ENCODE measurements around the gene EPHA6. TPM values are rescaled to one million over a fixed set of nuclear protein-coding genes. Genes with fewer than 3 reads are reported as not detected.

EPHA6 gene
- total RNA-seq, 4 donors from 2014 or later = 2.1 to 7.0 (median 5.8) TPM

GRCh38 chr3:96863129-96863740 is 48.8 kb downstream of the EPHA6 start:
- 2 to 10% methylated on average over 1 of the region's 1 CpG for WGBS, 2 donors

GRCh38 chr3:96865605-96866004 is 51.2 kb downstream of the EPHA6 start:
- intact Hi-C loops (cut with DNase I) = no loop called here

More at GRCh38 chr3:96863129-96863740, 48.8 kb downstream of the EPHA6 start:
- intact Hi-C loops (cut with DNase I) = no loop called here
- TF ChIP-seq POLR2A (IDR thresholded peaks at IDR 0.05) = no peak
- peak; percentile 29 to 88 (median 67) for TF ChIP-seq CTCF (IDR thresholded peaks at IDR 0.05)
- peak; percentile 45 to 52 for DNase-seq
- H3K4me1 ChIP-seq = no peaks in the 10 kb centered on the region
- no peaks in the 10 kb centered on the region for H3K27me3 ChIP-seq
- no peak overlapping the region for H3K4me3 ChIP-seq (replicated peaks in 1 of 3)
- no peaks in the 10 kb centered on the region for H3K36me3 ChIP-seq
- no peak overlapping the region for H3K27ac ChIP-seq
- no peaks in the 10 kb centered on the region for H3K9me3 ChIP-seq

GRCh38 chr3:96869316-96869715 is 54.9 kb downstream of the EPHA6 start:
- TF ChIP-seq CTCF (IDR thresholded peaks at IDR 0.05) = no peak
- TF ChIP-seq POLR2A (IDR thresholded peaks at IDR 0.05) = no peak
- H3K27me3 ChIP-seq = no peaks in the 10 kb centered on the region
- DNase-seq = no peak
- H3K4me1 ChIP-seq = no peaks in the 10 kb centered on the region
- WGBS, 2 donors = 75 to 79% methylated on average over 2 of the region's 2 CpGs
- H3K4me3 ChIP-seq (replicated peaks in 1 of 3) = no peak overlapping the region
- no peaks in the 10 kb centered on the region for H3K36me3 ChIP-seq
- no peak overlapping the region for H3K27ac ChIP-seq
- no peaks in the 10 kb centered on the region for H3K9me3 ChIP-seq
- intact Hi-C loops (cut with DNase I) = no loop called here

More at GRCh38 chr3:96865605-96866004, 51.2 kb downstream of the EPHA6 start:
- no peaks in the 10 kb centered on the region for H3K9me3 ChIP-seq
- TF ChIP-seq CTCF (IDR thresholded peaks at IDR 0.05) (no peak), POLR2A (IDR thresholded peaks at IDR 0.05) (no peak)
- no peak overlapping the region for H3K4me3 ChIP-seq (replicated peaks in 1 of 3)
- WGBS, 2 donors = 70 to 76% methylated on average over 2 of the region's 2 CpGs
- no peaks in the 10 kb centered on the region for H3K27me3 ChIP-seq
- no peaks in the 10 kb centered on the region for H3K36me3 ChIP-seq
- DNase-seq = no peak
- no peak overlapping the region for H3K27ac ChIP-seq
- H3K4me1 ChIP-seq = no peaks in the 10 kb centered on the region

GRCh38 chr3:96877510-96877909 is 63.1 kb downstream of the EPHA6 start:
- H3K27ac ChIP-seq = no peak overlapping the region
- no peak overlapping the region for H3K4me3 ChIP-seq (replicated peaks in 1 of 3)
- 93 to 97% methylated on average over 4 of the region's 4 CpGs for WGBS, 2 donors
- no peak for DNase-seq
- TF ChIP-seq POLR2A (IDR thresholded peaks at IDR 0.05) (no peak), CTCF (IDR thresholded peaks at IDR 0.05) (no peak)
- intact Hi-C loops (cut with DNase I) = no loop called here
- no peaks in the 10 kb centered on the region for H3K27me3 ChIP-seq
- no peaks in the 10 kb centered on the region for H3K9me3 ChIP-seq
- no peaks in the 10 kb centered on the region for H3K36me3 ChIP-seq
- H3K4me1 ChIP-seq = no peaks in the 10 kb centered on the region

- TF ChIP-seq POLR2A (IDR thresholded peaks at IDR 0.05) = no peak
- no peak for TF ChIP-seq CTCF (IDR thresholded peaks at IDR 0.05)
- WGBS, 2 donors = 67 to 68% methylated on average over 1 of the region's 1 CpG
- intact Hi-C loops (cut with DNase I) = no loop called here
Measured at GRCh38 chr3:96900031-96900430, 85.6 kb downstream of the EPHA6 start.

More at GRCh38 chr3:96900031-96900430, 85.6 kb downstream of the EPHA6 start:
- Histone ChIP-seq H3K27ac (no peak overlapping the region), H3K36me3 (no peaks in the 10 kb centered on the region), H3K27me3 (no peaks in the 10 kb centered on the region), H3K4me3 (replicated peaks in 1 of 3) (no peak overlapping the region), H3K9me3 (no peaks in the 10 kb centered on the region), H3K4me1 (no peaks in the 10 kb centered on the region)
- DNase-seq = no peak
